AG09309 (cell line): ENCODE measurements around the gene LSM14A.
A peak's percentile ranks its signal among the peaks of the same experiment; 100 is the strongest.
"Not testable (repeated sequence)": the region's sequence is repeated elsewhere in the genome, so short reads cannot be mapped to it uniquely, and the experiment has no call there.

Experiments
- DNase-seq: peaks from one replicate; pipeline ENCODE4 v3.0.0-alpha.2; 2010; ENCODE audit warnings: low read depth
- H3K4me3 ChIP-seq: 2 replicates; pipeline ENCODE4 v1.5.1; 2011; ENCODE audit warnings: mild to moderate bottlenecking, low read depth, low read length, moderate library complexity; ENCODE audit not compliant: control insufficient read depth
- TF ChIP-seq, protein P1 (sequence below): IDR thresholded peaks from 2 replicates; pipeline ENCODE4 v1.5.1; 2011; ENCODE audit warnings: mild to moderate bottlenecking, low read depth, low read length, inconsistent platforms; ENCODE audit not compliant: insufficient read depth, control insufficient read depth; ENCODE audit errors: missing control alignments

The LSM14A gene

DNA sequence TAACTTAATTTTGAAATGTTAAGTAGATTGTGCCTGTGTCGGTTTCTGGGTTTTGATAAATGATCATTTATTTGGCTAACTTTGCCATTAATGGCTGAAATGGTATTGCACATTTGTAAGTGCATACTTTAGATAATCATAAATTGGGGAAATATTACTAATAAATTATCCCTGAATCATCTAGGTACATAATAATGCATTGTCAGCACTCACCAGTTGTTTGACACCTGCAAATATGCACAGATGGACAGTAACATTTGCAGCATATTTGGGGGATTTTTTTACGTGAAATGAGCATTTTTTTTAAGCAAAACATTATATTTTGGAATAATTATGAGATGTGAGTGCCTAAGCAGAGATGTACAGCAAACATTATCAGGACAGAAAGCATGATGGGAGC is 41.0 kb downstream of the LSM14A start:
- TF ChIP-seq, protein P1, sequence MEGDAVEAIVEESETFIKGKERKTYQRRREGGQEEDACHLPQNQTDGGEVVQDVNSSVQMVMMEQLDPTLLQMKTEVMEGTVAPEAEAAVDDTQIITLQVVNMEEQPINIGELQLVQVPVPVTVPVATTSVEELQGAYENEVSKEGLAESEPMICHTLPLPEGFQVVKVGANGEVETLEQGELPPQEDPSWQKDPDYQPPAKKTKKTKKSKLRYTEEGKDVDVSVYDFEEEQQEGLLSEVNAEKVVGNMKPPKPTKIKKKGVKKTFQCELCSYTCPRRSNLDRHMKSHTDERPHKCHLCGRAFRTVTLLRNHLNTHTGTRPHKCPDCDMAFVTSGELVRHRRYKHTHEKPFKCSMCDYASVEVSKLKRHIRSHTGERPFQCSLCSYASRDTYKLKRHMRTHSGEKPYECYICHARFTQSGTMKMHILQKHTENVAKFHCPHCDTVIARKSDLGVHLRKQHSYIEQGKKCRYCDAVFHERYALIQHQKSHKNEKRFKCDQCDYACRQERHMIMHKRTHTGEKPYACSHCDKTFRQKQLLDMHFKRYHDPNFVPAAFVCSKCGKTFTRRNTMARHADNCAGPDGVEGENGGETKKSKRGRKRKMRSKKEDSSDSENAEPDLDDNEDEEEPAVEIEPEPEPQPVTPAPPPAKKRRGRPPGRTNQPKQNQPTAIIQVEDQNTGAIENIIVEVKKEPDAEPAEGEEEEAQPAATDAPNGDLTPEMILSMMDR: no peak
- no peak for DNase-seq
- H3K4me3 ChIP-seq: no peak overlapping the region

DNA sequence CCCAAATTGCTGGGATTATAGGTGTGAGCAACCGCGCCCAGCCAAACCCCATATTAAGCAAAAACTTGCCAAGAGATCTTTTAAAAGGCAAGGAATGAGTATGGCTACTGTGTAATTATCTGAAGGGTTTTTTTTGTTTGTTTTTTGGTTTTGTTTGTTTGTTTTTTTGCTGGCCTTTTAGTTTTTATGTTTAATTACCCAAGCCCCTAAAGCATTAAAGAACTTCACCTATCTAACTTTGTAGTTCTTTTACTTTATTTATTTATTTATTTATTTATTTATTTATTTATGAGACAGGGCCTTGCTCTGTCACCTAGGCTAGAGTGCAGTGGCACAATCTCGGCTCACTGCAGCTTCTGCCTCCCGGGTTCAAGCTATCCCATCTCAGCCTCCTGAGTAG is 41.7 kb downstream of the LSM14A start:
- no peak for DNase-seq
- TF ChIP-seq, protein P1: no peak
- no peak overlapping the region for H3K4me3 ChIP-seq

DNA sequence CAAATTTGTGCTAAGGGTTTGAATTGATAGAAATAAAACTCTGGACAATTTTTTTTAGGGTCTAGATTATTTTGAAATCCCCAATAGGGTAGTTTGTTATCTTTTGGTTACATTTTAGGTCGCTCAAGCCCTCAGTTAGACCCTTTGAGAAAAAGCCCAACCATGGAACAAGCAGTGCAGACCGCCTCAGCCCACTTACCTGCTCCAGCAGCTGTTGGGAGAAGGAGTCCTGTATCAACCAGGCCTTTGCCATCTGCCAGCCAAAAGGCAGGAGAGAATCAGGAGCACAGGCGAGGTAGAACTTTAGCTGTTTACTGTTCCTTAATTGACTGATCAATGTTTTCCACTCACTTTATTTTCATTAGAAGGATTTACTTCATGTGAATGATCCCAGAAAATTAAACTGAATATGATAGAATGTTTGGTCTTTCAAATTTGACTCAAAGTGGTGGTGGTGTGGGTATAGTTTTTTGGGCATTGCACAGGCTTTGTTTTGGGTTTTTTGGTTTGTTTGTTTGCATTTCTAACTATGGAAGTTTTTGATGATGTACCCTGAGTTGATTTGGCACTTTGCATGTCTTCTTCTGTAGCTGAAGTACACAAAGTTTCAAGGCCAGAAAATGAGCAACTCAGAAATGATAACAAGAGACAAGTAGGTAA is 42.8 kb downstream of the LSM14A start:
- TF ChIP-seq, protein P1: no peak
- no peak for DNase-seq
- H3K4me3 ChIP-seq: no peak overlapping the region

DNA sequence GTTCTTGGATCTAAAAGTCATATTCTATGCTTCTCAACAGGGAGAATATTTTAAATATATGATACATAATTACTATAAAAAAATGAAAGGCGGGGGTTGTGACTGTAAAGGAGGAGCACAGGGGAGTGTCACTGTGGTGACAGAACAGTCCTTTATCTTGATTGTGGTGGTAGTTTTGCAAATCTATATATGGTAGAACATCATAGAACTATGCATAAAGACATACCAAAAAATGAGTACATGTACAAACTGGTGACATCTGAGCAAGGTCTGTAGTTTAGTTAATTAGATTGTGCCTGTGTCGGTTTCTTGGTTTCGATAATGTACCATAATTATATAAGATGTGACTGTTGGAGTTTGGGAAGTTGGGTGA is 43.3 kb downstream of the LSM14A start:
- no peak overlapping the region for H3K4me3 ChIP-seq
- DNase-seq: no peak
- TF ChIP-seq, protein P1: no peak

DNA sequence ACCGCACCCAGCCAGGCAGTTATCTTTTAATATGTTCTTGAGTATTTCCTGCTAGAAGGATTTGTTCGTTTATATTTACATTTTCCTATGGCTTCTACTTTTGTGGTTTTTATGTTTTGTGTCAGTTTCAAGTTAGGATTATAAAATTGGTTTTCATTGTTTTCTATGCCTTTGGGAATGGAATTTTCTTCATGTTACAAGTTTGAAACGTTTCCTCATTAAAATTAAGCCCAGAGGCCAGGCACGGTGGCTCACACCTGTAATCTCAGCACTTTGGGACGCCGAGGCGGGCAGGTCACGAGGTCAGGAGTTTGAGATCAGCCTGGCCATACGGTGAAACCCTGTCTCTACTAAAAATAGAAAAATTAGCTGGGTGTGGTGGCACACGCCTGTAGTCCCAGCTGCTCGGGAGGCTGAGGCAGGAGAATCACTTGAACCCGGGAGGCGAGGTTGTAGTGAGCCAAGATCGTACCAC is 44.5 kb downstream of the LSM14A start:
- not testable (repeated sequence) for DNase-seq, H3K4me3 ChIP-seq

DNA sequence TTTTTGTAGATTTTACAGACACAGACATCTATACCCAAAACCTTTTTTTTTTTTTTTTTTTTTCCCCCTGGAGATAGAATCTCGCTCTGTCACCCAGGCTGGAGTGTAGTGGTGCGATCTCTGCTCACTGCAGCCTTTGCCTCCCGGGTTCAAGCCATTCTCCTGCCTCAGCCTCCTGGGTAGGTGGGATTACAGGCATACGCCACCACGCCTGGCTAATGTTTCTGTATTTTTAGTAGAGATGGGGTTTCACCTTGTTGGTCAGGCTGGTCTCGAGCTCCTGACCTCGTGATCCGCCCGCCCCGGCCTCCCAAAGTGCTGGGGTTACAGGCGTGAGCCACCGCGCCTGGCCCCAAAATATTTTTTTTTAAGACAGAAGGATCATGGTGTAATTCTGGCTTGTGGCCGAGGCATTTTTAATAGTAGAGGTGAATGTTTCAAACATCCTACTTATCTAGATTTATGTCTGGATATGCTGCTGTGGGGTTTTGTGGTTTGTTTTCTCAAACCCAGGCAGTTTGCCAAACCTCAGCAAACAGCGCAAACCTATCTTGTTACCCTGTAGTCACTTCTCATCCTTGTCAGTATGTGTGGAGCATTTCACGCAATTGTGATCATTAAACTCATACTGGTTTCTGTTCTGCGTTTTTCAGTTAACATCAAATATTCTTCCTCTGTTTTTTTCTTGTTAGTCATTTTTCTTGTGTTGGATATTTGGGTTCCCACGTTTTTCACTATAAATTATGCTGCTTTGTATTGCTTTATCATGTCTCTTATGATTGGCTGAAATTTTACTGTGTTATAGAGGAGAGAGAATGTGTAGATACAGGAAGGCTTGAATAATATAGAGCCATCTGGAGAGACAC is 45.9 kb downstream of the LSM14A start:
- TF ChIP-seq, protein P1: no peak
- no peak overlapping the region for H3K4me3 ChIP-seq
- DNase-seq: peak; percentile 99

DNA sequence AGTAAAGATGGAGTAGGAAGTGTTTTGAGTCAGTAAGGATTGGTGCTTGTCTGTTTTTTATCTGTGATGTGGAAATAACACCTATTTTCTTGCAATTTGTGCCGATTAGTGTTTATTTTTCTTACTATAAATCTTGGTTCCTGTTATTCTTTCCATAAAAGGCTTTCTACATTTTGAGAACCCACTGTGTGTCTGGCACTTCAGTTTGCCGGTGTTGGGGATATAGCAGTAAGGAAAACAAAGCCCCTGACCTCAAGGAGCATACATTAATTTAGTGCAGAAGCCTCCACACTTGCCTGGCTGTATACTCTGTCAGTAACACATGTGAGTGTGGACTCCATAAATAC is 46.5 kb downstream of the LSM14A start:
- no peak overlapping the region for H3K4me3 ChIP-seq
- TF ChIP-seq, protein P1: no peak
- no peak for DNase-seq
